ENCODE results near the gene TOR4A. TPM values are rescaled to one million over a fixed set of nuclear protein-coding genes. Genes with fewer than 3 reads are reported as not detected.
A peak's percentile ranks its signal among the peaks of the same experiment; 100 is the strongest.

Gene TOR4A
- total and polyA plus RNA-seq, 9 of the 15 experiments (the other 6 are each of a cell fraction or from before 2014, with no cell fraction given), result 3.9 to 49.2 (median 8.8) TPM

DNA sequence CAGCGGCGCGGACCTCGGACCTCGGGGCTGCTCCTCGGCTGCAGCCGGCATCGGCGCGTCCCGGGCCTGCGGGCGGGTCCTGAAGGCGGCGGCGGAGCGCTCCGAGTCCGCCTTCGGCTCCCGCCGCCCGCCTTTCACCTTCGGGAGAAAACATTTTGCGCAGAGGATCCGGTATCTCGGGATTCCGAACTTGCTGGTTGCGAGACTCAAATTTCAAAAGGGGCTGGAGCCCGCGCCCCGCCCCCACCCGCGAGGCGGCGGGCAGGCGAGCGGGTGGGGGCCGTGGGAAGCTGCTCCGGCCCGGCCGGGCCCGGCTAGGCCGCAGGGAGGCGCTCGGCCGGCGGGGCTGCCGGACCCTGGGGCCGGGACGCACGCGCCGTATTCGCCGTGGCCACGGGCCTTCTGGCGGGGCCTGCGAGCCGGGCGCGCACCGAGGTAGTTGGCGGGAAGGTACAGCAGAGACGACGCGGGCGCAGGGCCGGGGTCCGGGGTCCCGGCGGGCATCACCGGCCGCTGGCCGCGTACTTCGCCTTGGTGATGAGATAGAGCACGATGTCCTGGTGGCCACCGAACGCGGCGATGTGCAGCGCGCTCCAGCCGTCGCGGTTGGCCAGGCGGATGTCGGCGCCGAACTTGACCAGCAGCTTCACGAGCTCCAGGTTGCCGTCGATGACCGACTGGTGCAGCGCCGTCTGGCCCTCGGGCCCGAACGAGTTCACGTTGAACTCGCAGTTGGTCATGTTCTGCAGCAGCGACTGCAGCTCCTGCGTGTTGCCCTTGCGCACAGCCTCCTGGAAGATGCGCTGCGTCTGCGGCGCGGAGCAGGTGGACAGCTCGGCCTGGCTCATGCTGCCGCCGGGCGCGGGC is 23.8 kb downstream of the TOR4A start (continued):
- TF ChIP-seq ZNF263 (CRISPR knock-in tag; IDR thresholded peaks at IDR 0.05; ENCODE audit: borderline replicate concordance) (peak; percentile 36; the same call in 1 of the 2 replicates), ZNF644 (tag; IDR thresholded peaks at IDR 0.05; ENCODE audit: low read depth) (no peak), SUPT5H (IDR thresholded peaks at IDR 0.05) (no peak; the same call in 1 of the 2 replicates), MYC (IDR thresholded peaks at IDR 0.05; ENCODE audit: low read depth, low read length) (peak; percentile 72), MYC (CRISPR knock-in tag; IDR thresholded peaks at IDR 0.05; ENCODE audit: borderline replicate concordance, low read depth) (peak; percentile 68; the same call in 1 of the 2 replicates), MAZ (CRISPR knock-in tag; conservative IDR thresholded peaks at IDR 0.05 in 1 of 2, IDR thresholded peaks at IDR 0.05 in 1 of 2) (peak; percentile 63 to 83), PRMT5 (CRISPR knock-in tag; IDR thresholded peaks at IDR 0.05) (0 out of 2 replicates have a peak, but pooled peaks have one; percentile 10), TEAD4 (IDR thresholded peaks at IDR 0.05; ENCODE audit: low read length) (no peak), TEAD4 (CRISPR knock-in tag; IDR thresholded peaks at IDR 0.05; ENCODE audit: borderline replicate concordance) (peak; percentile 87), ZNF324 (CRISPR knock-in tag; IDR thresholded peaks at IDR 0.05) (no peak), SMAD2 (IDR thresholded peaks at IDR 0.05; ENCODE audit: low read depth, low read length) (no peak), STAT5B (CRISPR knock-in tag; IDR thresholded peaks at IDR 0.05) (no peak), GABPA (tag; conservative IDR thresholded peaks at IDR 0.05; ENCODE audit: low read depth) (peak; percentile 46; the same call in 1 of the 2 replicates), RB1 (IDR thresholded peaks at IDR 0.05; ENCODE audit: low read depth) (peak; percentile 71)
- TF ChIP-seq, protein P1, sequence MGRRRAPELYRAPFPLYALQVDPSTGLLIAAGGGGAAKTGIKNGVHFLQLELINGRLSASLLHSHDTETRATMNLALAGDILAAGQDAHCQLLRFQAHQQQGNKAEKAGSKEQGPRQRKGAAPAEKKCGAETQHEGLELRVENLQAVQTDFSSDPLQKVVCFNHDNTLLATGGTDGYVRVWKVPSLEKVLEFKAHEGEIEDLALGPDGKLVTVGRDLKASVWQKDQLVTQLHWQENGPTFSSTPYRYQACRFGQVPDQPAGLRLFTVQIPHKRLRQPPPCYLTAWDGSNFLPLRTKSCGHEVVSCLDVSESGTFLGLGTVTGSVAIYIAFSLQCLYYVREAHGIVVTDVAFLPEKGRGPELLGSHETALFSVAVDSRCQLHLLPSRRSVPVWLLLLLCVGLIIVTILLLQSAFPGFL (CRISPR knock-in tag; IDR thresholded peaks at IDR 0.05), result no peak
- TF ChIP-seq, protein P2, sequence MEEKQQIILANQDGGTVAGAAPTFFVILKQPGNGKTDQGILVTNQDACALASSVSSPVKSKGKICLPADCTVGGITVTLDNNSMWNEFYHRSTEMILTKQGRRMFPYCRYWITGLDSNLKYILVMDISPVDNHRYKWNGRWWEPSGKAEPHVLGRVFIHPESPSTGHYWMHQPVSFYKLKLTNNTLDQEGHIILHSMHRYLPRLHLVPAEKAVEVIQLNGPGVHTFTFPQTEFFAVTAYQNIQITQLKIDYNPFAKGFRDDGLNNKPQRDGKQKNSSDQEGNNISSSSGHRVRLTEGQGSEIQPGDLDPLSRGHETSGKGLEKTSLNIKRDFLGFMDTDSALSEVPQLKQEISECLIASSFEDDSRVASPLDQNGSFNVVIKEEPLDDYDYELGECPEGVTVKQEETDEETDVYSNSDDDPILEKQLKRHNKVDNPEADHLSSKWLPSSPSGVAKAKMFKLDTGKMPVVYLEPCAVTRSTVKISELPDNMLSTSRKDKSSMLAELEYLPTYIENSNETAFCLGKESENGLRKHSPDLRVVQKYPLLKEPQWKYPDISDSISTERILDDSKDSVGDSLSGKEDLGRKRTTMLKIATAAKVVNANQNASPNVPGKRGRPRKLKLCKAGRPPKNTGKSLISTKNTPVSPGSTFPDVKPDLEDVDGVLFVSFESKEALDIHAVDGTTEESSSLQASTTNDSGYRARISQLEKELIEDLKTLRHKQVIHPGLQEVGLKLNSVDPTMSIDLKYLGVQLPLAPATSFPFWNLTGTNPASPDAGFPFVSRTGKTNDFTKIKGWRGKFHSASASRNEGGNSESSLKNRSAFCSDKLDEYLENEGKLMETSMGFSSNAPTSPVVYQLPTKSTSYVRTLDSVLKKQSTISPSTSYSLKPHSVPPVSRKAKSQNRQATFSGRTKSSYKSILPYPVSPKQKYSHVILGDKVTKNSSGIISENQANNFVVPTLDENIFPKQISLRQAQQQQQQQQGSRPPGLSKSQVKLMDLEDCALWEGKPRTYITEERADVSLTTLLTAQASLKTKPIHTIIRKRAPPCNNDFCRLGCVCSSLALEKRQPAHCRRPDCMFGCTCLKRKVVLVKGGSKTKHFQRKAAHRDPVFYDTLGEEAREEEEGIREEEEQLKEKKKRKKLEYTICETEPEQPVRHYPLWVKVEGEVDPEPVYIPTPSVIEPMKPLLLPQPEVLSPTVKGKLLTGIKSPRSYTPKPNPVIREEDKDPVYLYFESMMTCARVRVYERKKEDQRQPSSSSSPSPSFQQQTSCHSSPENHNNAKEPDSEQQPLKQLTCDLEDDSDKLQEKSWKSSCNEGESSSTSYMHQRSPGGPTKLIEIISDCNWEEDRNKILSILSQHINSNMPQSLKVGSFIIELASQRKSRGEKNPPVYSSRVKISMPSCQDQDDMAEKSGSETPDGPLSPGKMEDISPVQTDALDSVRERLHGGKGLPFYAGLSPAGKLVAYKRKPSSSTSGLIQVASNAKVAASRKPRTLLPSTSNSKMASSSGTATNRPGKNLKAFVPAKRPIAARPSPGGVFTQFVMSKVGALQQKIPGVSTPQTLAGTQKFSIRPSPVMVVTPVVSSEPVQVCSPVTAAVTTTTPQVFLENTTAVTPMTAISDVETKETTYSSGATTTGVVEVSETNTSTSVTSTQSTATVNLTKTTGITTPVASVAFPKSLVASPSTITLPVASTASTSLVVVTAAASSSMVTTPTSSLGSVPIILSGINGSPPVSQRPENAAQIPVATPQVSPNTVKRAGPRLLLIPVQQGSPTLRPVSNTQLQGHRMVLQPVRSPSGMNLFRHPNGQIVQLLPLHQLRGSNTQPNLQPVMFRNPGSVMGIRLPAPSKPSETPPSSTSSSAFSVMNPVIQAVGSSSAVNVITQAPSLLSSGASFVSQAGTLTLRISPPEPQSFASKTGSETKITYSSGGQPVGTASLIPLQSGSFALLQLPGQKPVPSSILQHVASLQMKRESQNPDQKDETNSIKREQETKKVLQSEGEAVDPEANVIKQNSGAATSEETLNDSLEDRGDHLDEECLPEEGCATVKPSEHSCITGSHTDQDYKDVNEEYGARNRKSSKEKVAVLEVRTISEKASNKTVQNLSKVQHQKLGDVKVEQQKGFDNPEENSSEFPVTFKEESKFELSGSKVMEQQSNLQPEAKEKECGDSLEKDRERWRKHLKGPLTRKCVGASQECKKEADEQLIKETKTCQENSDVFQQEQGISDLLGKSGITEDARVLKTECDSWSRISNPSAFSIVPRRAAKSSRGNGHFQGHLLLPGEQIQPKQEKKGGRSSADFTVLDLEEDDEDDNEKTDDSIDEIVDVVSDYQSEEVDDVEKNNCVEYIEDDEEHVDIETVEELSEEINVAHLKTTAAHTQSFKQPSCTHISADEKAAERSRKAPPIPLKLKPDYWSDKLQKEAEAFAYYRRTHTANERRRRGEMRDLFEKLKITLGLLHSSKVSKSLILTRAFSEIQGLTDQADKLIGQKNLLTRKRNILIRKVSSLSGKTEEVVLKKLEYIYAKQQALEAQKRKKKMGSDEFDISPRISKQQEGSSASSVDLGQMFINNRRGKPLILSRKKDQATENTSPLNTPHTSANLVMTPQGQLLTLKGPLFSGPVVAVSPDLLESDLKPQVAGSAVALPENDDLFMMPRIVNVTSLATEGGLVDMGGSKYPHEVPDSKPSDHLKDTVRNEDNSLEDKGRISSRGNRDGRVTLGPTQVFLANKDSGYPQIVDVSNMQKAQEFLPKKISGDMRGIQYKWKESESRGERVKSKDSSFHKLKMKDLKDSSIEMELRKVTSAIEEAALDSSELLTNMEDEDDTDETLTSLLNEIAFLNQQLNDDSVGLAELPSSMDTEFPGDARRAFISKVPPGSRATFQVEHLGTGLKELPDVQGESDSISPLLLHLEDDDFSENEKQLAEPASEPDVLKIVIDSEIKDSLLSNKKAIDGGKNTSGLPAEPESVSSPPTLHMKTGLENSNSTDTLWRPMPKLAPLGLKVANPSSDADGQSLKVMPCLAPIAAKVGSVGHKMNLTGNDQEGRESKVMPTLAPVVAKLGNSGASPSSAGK (IDR thresholded peaks at IDR 0.05), result peak; percentile 97
